ENCODE data around the gene ASL.

The ASL gene

GRCh38 chr7:66095010-66095409, 19.4 kb downstream of the ASL start:
- no peak for TF ChIP-seq CTCF (IDR thresholded peaks at IDR 0.05; ENCODE audit: insufficient read depth, low read length)
- TF ChIP-seq REST (IDR thresholded peaks at IDR 0.05; ENCODE audit: insufficient replicate concordance, low read depth) = no peak
- no peak for TF ChIP-seq SPI1 (IDR thresholded peaks at IDR 0.05; ENCODE audit: borderline replicate concordance, low read depth)
- TF ChIP-seq GABPA (IDR thresholded peaks at IDR 0.05; ENCODE audit: low read depth) = no peak
- TF ChIP-seq POLR2AphosphoS5 (IDR thresholded peaks at IDR 0.05; ENCODE audit: low read depth) = no peak
- no peak for DNase-seq (ENCODE audit: low read depth in 1 of 2, low spot score in 1 of 2)
- no peak overlapping the region for H3K27ac ChIP-seq (replicated peaks)
- H3K4me3 ChIP-seq (replicated peaks; ENCODE audit: insufficient read depth, low read length) = no peak overlapping the region
- no peaks in the 10 kb centered on the region for H3K27me3 ChIP-seq (ENCODE audit: insufficient read depth, poor library complexity, severe bottlenecking)

DNA sequence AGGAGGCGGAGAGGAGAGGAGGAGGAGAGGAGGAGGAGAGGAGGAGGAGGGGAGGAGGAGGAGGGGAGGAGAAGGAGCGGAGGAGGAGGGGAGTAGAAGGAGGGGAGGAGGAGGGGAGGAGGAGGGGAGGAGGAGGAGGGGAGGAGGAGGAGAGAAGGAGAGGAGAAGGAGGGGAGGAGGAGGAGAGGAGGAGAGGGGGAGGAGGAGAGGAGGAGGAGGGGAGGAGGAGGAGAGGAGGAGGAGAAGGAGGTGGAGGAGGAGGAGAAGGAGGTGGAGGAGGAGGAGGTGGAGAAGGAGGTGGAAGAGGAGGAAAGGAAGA, 23.6 kb downstream of the ASL start:
- Histone ChIP-seq H3K27me3 (ENCODE audit: insufficient read depth, poor library complexity, severe bottlenecking) (no peaks in the 10 kb centered on the region), H3K4me3 (replicated peaks; ENCODE audit: insufficient read depth, low read length) (peak overlapping the region; percentile 45; the same call in 1 of the 2 replicates), H3K27ac (replicated peaks) (no peak overlapping the region)
- DNase-seq (ENCODE audit: low read depth in 1 of 2, low spot score in 1 of 2) = no peak
- no peak for TF ChIP-seq POLR2AphosphoS5 (IDR thresholded peaks at IDR 0.05; ENCODE audit: low read depth)
- TF ChIP-seq SPI1 (IDR thresholded peaks at IDR 0.05; ENCODE audit: borderline replicate concordance, low read depth) = no peak
- no peak for TF ChIP-seq GABPA (IDR thresholded peaks at IDR 0.05; ENCODE audit: low read depth)
- no peak for TF ChIP-seq CTCF (IDR thresholded peaks at IDR 0.05; ENCODE audit: insufficient read depth, low read length)

DNA sequence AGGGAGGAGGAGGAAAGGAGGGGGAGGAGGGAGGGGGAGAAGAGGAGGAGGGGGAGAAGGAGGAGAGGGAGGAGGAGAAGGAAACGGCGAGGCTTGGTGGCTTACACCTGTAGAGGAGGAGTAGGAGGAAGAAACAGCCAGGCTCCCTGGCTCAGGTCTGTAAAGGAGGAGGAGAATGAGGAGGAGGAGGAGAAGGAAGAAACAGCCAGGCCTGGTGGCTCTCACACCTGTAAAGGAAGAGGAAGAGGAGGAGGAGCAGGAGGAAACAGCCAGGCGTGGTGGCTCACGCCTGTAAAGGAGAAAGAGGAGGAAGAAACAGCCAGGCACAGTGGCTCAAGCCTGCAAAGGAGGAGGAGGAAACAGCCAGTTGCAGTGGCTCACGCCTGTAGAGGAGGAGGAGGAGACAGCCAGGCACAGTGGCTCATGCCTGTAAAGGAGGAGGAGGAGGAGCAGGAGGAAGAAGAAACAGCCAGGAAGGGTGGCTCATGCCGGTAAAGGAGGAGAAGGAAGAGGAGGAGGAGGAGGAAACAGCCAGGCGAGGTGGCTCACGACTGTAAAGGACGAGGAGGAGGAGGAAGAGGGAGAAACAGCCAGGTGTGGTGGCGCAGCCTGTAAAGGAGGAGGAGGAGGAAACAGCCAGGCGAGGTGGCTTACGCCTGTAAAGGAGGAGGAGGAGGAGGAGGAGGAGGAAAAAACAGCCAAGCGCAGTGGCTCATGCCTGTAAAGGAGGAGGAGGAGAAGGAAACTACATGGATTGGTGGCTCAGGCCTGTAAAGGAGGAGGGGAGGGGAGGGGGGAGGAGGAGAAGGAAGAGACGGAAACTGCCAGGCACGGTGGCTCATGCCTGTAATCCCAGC, 24.2 kb downstream of the ASL start:
- TF ChIP-seq CTCF (IDR thresholded peaks at IDR 0.05; ENCODE audit: insufficient read depth, low read length) (no peak), SPI1 (IDR thresholded peaks at IDR 0.05; ENCODE audit: borderline replicate concordance, low read depth) (peak; percentile 24; the same call in 1 of the 2 replicates), REST (IDR thresholded peaks at IDR 0.05; ENCODE audit: insufficient replicate concordance, low read depth) (no peak), POLR2AphosphoS5 (IDR thresholded peaks at IDR 0.05; ENCODE audit: low read depth) (peak; percentile 62)
- DNase-seq (ENCODE audit: low read depth in 1 of 2, low spot score in 1 of 2) = peak; percentile 70 to 85
- H3K27ac ChIP-seq (replicated peaks) = peak overlapping the region; percentile 56
- H3K27me3 ChIP-seq (ENCODE audit: insufficient read depth, poor library complexity, severe bottlenecking) = no peaks in the 10 kb centered on the region
- H3K4me3 ChIP-seq (replicated peaks; ENCODE audit: insufficient read depth, low read length) = peak overlapping the region; percentile 45
